ENCODE data around the gene ETV5. TPM values are rescaled to one million over a fixed set of nuclear protein-coding genes. Genes with fewer than 3 reads are reported as not detected.

ETV5 gene
- total RNA-seq, 4 donors from 2014 or later: 2.0 to 39.8 (median 13.8) TPM

DNA sequence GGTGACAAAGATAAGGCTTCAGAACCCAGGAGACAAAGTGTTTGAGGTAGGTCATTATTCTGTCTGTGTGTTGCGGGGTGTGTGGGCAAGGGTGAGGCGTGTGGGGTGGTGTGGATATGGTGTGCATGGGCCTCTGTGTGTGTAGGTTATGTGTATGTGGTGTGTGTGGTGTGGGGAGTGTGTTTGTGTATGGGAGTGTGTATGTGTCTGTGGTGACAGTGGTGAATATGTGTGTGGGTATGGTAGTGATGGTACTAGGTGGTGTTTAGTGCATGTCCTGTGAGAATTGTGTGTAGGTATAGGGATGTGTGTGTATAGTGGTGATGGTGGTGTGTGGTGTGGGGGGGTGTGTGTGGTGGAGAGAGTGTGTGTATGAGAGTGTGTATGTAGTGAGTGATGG is 16.2 kb upstream of the ETV5 start:
- no peak for TF ChIP-seq POLR2A (IDR thresholded peaks at IDR 0.05)
- no peak overlapping the region for H3K4me3 ChIP-seq
- no peak for DNase-seq
- no peaks in the 10 kb centered on the region for H3K4me1 ChIP-seq
- H3K9me3 ChIP-seq: no peaks in the 10 kb centered on the region
- no peaks in the 10 kb centered on the region for H3K27me3 ChIP-seq
- intact Hi-C loops (cut with DNase I; ENCODE audit: low total_unique reads): no loop called here
- H3K36me3 ChIP-seq: no peaks in the 10 kb centered on the region
- H3K27ac ChIP-seq: no peak overlapping the region

DNA sequence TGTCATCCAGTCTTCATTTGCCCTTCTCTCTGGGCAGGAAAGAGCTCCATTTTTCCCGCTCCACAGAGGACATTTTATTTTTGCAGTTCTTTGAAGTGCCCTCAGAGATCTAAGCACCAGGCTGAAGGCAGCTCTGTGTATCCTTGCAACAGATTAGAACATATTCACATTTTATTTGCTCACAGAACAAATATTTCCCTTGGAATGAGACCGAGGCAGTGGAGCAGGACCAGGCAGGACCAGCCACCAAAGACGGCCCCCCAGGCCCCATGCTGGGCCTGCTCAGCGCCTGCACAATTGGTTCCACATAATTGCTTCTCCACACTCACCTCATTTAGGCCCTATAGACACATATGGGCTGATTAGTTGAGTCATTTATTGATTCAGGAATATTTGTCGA is 15.7 kb upstream of the ETV5 start:
- Histone ChIP-seq H3K4me1 (no peaks in the 10 kb centered on the region), H3K4me3 (no peak overlapping the region), H3K9me3 (no peaks in the 10 kb centered on the region), H3K36me3 (no peaks in the 10 kb centered on the region), H3K27ac (no peak overlapping the region), H3K27me3 (no peaks in the 10 kb centered on the region)
- TF ChIP-seq, protein P1, sequence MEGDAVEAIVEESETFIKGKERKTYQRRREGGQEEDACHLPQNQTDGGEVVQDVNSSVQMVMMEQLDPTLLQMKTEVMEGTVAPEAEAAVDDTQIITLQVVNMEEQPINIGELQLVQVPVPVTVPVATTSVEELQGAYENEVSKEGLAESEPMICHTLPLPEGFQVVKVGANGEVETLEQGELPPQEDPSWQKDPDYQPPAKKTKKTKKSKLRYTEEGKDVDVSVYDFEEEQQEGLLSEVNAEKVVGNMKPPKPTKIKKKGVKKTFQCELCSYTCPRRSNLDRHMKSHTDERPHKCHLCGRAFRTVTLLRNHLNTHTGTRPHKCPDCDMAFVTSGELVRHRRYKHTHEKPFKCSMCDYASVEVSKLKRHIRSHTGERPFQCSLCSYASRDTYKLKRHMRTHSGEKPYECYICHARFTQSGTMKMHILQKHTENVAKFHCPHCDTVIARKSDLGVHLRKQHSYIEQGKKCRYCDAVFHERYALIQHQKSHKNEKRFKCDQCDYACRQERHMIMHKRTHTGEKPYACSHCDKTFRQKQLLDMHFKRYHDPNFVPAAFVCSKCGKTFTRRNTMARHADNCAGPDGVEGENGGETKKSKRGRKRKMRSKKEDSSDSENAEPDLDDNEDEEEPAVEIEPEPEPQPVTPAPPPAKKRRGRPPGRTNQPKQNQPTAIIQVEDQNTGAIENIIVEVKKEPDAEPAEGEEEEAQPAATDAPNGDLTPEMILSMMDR (IDR thresholded peaks at IDR 0.05): no peak
- no peak for TF ChIP-seq POLR2A (IDR thresholded peaks at IDR 0.05)
- intact Hi-C loops (cut with DNase I; ENCODE audit: low total_unique reads): no loop called here
- no peak for DNase-seq

DNA sequence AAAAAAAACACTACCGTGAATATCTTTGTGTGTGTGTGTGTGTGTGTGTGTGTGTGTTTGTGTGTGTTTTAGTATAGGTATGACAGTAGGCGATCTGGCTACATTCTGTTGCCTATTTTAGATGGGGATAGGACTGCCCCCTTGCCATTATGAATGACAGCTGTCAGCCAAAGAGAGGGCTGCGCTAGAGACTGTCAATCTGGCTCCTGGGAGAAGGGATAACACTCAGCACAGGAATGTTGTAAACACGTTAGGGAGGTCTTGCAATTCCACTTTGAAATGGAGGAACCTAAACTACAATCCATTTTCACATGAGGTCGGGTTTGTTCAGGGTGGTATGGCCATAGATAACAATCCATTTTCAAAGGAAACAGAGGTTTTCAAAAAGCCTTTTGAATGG is 14.1 kb upstream of the ETV5 start:
- no peak for DNase-seq
- TF ChIP-seq POLR2A (IDR thresholded peaks at IDR 0.05): no peak
- TF ChIP-seq, protein P1 (IDR thresholded peaks at IDR 0.05): no peak
- H3K4me1 ChIP-seq: no peaks in the 10 kb centered on the region
- no peak overlapping the region for H3K27ac ChIP-seq
- no peaks in the 10 kb centered on the region for H3K9me3 ChIP-seq
- H3K4me3 ChIP-seq: no peak overlapping the region
- no peaks in the 10 kb centered on the region for H3K27me3 ChIP-seq
- H3K36me3 ChIP-seq: no peaks in the 10 kb centered on the region
- intact Hi-C loops (cut with DNase I; ENCODE audit: low total_unique reads): no loop called here

DNA sequence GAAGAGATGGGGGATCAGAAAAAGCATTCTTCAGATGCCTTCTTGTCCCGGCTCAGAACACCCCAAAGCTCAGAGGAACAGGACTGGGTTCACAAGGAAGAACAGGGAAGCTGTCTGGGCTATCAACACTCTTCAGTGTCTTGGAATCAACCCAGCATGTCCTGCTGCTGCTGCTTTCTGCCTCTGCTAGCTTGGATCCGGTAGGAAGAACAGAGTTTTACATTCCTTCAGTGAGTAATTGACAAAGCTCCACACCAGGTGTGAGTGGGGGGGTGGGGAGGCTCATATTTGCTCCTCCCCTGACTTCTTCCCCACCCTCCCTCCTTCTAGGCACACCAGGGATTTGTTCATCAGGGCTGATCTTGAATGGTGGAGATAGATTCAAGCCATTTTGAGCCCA is 13.1 kb upstream of the ETV5 start:
- TF ChIP-seq, protein P1 (IDR thresholded peaks at IDR 0.05): no peak
- no peak for TF ChIP-seq POLR2A (IDR thresholded peaks at IDR 0.05)
- intact Hi-C loops (cut with DNase I; ENCODE audit: low total_unique reads): no loop called here

DNA sequence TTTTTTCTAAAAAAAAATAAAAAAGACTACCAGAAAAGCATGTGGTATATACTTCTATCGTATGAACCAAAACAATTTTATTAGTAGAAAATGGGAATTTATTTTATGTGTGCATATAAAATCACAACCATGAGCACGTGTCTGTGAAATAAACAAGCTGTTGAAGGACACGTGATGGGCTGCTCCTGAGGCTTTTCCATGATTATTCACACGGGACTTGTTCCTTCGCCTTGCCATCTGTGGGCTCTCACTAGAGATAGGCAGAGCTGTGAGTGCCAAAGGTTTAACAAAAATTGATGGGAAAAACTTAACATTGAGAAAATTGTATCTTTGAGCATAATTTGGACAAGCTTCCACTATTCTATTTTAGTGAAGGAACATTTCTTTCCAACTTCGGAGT is 12.4 kb upstream of the ETV5 start:
- no peaks in the 10 kb centered on the region for H3K4me1 ChIP-seq
- no peak overlapping the region for H3K4me3 ChIP-seq
- intact Hi-C loops (cut with DNase I; ENCODE audit: low total_unique reads): no loop called here
- no peak overlapping the region for H3K27ac ChIP-seq
- no peaks in the 10 kb centered on the region for H3K27me3 ChIP-seq
- TF ChIP-seq POLR2A (IDR thresholded peaks at IDR 0.05): no peak
- TF ChIP-seq, protein P1 (IDR thresholded peaks at IDR 0.05): no peak
- H3K36me3 ChIP-seq: no peaks in the 10 kb centered on the region
- DNase-seq: no peak
- no peaks in the 10 kb centered on the region for H3K9me3 ChIP-seq

More for the DNA sequence above, 13.1 kb upstream of the ETV5 start:
- no peaks in the 10 kb centered on the region for H3K27me3 ChIP-seq
- no peaks in the 10 kb centered on the region for H3K36me3 ChIP-seq
- no peak overlapping the region for H3K4me3 ChIP-seq
- H3K4me1 ChIP-seq: no peaks in the 10 kb centered on the region
- no peaks in the 10 kb centered on the region for H3K9me3 ChIP-seq
- H3K27ac ChIP-seq: no peak overlapping the region
- DNase-seq: no peak

- no peak for DNase-seq
- H3K27ac ChIP-seq: no peak overlapping the region
- H3K4me3 ChIP-seq: no peak overlapping the region
- intact Hi-C loops (cut with DNase I; ENCODE audit: low total_unique reads): no loop called here
- H3K36me3 ChIP-seq: no peaks in the 10 kb centered on the region
- no peaks in the 10 kb centered on the region for H3K27me3 ChIP-seq
- H3K9me3 ChIP-seq: no peaks in the 10 kb centered on the region
- no peaks in the 10 kb centered on the region for H3K4me1 ChIP-seq
- TF ChIP-seq, protein P1 (IDR thresholded peaks at IDR 0.05): no peak
- no peak for TF ChIP-seq POLR2A (IDR thresholded peaks at IDR 0.05)
Measured at GRCh38 chr3:186119499-186119898, 10.6 kb upstream of the ETV5 start.

Data from uterus (tissue), 4 donors.